ENCODE data around the gene GART. TPM values are rescaled to one million over a fixed set of nuclear protein-coding genes. Genes with fewer than 3 reads are reported as not detected.

The GART gene
- total RNA-seq, 4 donors from 2014 or later, result 35.8 to 61.8 (median 49.0) TPM

DNA sequence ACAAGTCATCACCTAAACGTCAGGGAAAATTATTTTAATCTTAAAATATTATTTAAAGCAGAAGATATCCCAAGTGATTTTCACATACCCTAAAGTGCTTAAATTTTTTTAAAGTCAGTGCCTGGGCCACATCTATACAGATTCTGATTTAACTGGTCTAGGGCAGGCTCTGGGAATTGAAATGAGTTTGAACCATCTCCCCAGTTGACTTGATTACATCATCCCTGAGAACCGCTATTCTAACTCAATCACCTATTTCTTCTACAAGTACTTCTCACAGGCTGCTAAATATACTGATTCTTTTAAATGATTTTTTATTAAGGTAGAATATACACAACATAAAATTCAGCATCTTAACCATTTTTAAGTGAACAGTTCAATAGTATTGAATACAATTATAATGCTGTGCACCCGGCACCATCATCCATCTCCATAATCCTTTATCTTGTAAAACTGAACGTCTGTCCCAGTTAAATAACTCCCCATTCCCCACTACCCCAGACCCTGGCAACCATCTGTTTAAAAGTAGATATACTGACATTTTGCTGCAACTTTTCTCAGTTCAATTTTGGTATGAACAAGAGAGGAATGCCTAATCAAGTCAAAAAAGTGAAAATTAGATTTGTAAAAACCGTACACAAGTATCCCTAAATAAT, 19.5 kb downstream of the GART start:
- TF ChIP-seq, protein P1, sequence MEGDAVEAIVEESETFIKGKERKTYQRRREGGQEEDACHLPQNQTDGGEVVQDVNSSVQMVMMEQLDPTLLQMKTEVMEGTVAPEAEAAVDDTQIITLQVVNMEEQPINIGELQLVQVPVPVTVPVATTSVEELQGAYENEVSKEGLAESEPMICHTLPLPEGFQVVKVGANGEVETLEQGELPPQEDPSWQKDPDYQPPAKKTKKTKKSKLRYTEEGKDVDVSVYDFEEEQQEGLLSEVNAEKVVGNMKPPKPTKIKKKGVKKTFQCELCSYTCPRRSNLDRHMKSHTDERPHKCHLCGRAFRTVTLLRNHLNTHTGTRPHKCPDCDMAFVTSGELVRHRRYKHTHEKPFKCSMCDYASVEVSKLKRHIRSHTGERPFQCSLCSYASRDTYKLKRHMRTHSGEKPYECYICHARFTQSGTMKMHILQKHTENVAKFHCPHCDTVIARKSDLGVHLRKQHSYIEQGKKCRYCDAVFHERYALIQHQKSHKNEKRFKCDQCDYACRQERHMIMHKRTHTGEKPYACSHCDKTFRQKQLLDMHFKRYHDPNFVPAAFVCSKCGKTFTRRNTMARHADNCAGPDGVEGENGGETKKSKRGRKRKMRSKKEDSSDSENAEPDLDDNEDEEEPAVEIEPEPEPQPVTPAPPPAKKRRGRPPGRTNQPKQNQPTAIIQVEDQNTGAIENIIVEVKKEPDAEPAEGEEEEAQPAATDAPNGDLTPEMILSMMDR (IDR thresholded peaks at IDR 0.05), result no peak
- TF ChIP-seq POLR2A (IDR thresholded peaks at IDR 0.05; ENCODE audit: low read depth), result no peak
- TF ChIP-seq POLR2AphosphoS5 (IDR thresholded peaks at IDR 0.05), result no peak
- TF ChIP-seq EP300 (IDR thresholded peaks at IDR 0.05), result no peak
- Histone ChIP-seq H3K27ac (replicated peaks in 1 of 4) (no peak overlapping the region), H3K4me3 (no peak overlapping the region), H3K9me3 (no peaks in the 10 kb centered on the region), H3K36me3 (peaks cover 21 to 75% (median 55%) of the 10 kb centered on the region in 4 donors), H3K27me3 (no peaks in the 10 kb centered on the region), H3K4me1 (no peaks in the 10 kb centered on the region)
- intact Hi-C loops (cut with DNase I), result no loop called here
- no peak for DNase-seq (ENCODE audit: extremely low spot score)
- WGBS, result 90% methylated on average over 5 of the region's 5 CpGs

DNA sequence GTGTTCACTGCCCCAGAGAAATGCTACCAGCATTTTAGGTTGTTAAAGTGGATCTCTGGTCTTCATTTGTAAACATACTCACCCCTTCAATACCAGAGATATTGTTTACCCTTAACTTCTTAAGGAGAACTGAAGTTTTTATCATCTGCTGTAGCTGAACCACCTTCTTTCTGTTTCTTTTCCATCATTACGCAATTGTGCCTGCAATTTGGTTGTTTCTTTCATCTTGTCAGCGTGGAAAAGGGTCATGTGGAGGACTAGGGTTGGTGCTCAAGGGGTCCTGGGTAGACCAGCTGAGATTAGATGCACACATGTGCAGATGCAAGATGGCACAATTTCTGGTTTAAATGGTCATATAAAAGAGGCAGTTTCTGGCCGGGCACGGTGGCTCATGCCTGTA, 23.0 kb downstream of the GART start:
- DNase-seq (ENCODE audit: extremely low spot score), result no peak
- H3K36me3 ChIP-seq, result peaks cover 23 to 79% (median 62%) of the 10 kb centered on the region in 4 donors
- H3K9me3 ChIP-seq, result no peaks in the 10 kb centered on the region
- 87% methylated on average over 4 of the region's 4 CpGs for WGBS
- no peak for TF ChIP-seq EP300 (IDR thresholded peaks at IDR 0.05)
- no peak for TF ChIP-seq POLR2AphosphoS5 (IDR thresholded peaks at IDR 0.05)
- TF ChIP-seq POLR2A (IDR thresholded peaks at IDR 0.05; ENCODE audit: low read depth), result no peak
- TF ChIP-seq, protein P1 (IDR thresholded peaks at IDR 0.05), result no peak
- H3K4me1 ChIP-seq, result peaks cover 0 to 9% (median 0%) of the 10 kb centered on the region in 4 donors
- intact Hi-C loops (cut with DNase I), result no loop called here
- no peak overlapping the region for H3K4me3 ChIP-seq
- no peak overlapping the region for H3K27ac ChIP-seq (replicated peaks in 1 of 4)
- no peaks in the 10 kb centered on the region for H3K27me3 ChIP-seq

DNA sequence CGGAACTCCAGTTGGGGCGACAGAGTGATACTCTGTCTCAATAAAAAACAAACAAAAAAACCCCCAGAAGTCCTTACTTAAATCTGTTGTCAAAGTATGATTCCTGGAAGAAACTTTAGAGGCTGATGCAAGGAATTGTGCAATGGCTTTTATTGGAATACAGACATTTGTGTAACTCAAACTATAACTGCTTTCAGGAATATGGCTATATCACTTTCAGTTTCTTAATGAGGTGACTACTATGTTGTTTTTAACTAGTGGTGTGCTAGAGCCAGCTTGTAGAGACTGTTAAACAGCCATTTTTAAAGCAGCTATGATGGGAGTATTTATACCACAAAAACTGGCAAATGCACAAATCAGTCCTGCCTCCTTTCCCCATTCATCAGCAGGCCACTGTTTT, 27.7 kb downstream of the GART start:
- DNase-seq (ENCODE audit: extremely low spot score), result no peak
- Histone ChIP-seq H3K36me3 (peaks cover 39 to 94% (median 82%) of the 10 kb centered on the region in 4 donors), H3K27ac (replicated peaks in 1 of 4) (no peak overlapping the region)

DNA sequence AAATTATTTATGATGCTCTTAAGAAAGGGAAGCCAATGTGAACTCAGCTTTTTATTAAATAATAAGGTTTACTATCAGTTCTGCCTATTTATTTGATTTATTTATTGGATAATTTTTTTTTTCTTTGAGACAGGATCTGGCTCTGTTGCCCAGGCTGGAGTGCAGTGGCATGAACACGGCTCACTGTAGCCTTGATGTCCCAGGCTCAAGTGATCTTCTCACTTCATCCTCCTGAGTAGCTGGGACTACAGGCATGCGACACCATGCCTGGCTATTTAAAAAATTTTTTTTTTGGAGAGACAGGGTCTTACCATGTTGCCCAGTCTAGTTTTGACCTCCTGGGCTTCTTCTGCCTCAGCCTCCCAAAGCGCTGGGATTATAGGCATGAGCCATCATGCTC, 29.4 kb downstream of the GART start:
- Histone ChIP-seq H3K36me3 (peaks cover 28 to 95% (median 76%) of the 10 kb centered on the region in 4 donors), H3K9me3 (no peaks in the 10 kb centered on the region), H3K4me1 (peaks cover 0 to 9% (median 0%) of the 10 kb centered on the region in 4 donors), H3K27me3 (no peaks in the 10 kb centered on the region), H3K27ac (replicated peaks in 1 of 4) (no peak overlapping the region), H3K4me3 (no peak overlapping the region)
- no peak for DNase-seq (ENCODE audit: extremely low spot score)
- intact Hi-C loops (cut with DNase I), result no loop called here
- TF ChIP-seq, protein P1 (IDR thresholded peaks at IDR 0.05), result no peak
- TF ChIP-seq EP300 (IDR thresholded peaks at IDR 0.05) (no peak), POLR2AphosphoS5 (IDR thresholded peaks at IDR 0.05) (no peak), POLR2A (IDR thresholded peaks at IDR 0.05; ENCODE audit: low read depth) (no peak)
- 96% methylated on average over 3 of the region's 3 CpGs for WGBS

More for the DNA sequence above, 27.7 kb downstream of the GART start:
- Histone ChIP-seq H3K27me3 (no peaks in the 10 kb centered on the region), H3K4me3 (no peak overlapping the region), H3K4me1 (peaks cover 0 to 9% (median 0%) of the 10 kb centered on the region in 4 donors), H3K9me3 (no peaks in the 10 kb centered on the region)
- TF ChIP-seq EP300 (IDR thresholded peaks at IDR 0.05) (no peak), POLR2A (IDR thresholded peaks at IDR 0.05; ENCODE audit: low read depth) (no peak), POLR2AphosphoS5 (IDR thresholded peaks at IDR 0.05) (no peak)
- TF ChIP-seq, protein P1 (IDR thresholded peaks at IDR 0.05), result no peak
- 96% methylated on average over 2 of the region's 2 CpGs for WGBS
- intact Hi-C loops (cut with DNase I), result no loop called here
